Lower leg skin (tissue), 3 donors: ENCODE measurements around the gene SCGB1D1.

Experiments used
- POLR2A ChIP-seq, 2 donors: fragments of 450-650 bp; IDR thresholded peaks; one replicate each; pipeline ENCODE4 v1.6.1; 2016 to 2017; ENCODE audit warnings: antibody characterized with exemption in 2 of 2, mild to moderate bottlenecking in 1 of 2, moderate library complexity in 1 of 2
- TF ChIP-seq, protein P1 (sequence below), 3 donors: fragments of 450-650 bp; IDR thresholded peaks; one replicate each; pipeline ENCODE4 v1.5.1; 2016; ENCODE audit warnings: antibody characterized with exemption in 3 of 3, mild to moderate bottlenecking in 3 of 3, moderate library complexity in 2 of 3

DNA sequence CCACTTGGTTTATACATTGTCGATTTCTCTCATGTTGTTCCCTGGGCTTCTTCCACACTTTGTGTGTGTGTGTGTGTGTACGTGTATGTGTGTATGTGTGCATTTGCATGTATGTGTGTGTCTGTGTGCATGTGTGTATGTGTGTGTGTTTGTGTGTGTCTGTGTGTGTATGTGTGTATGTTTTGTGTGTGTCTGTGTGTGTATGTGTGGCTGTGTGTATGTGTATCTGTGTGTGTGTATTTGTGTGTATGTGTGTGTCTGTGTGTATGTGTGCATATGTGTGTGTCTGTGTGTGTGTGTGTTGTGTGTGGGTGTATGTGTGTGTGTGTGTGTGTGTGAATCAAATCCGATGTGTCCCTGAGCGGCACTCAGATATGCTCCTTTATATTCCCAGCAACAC is 47.5 kb downstream of the SCGB1D1 start:
- TF ChIP-seq, protein P1, sequence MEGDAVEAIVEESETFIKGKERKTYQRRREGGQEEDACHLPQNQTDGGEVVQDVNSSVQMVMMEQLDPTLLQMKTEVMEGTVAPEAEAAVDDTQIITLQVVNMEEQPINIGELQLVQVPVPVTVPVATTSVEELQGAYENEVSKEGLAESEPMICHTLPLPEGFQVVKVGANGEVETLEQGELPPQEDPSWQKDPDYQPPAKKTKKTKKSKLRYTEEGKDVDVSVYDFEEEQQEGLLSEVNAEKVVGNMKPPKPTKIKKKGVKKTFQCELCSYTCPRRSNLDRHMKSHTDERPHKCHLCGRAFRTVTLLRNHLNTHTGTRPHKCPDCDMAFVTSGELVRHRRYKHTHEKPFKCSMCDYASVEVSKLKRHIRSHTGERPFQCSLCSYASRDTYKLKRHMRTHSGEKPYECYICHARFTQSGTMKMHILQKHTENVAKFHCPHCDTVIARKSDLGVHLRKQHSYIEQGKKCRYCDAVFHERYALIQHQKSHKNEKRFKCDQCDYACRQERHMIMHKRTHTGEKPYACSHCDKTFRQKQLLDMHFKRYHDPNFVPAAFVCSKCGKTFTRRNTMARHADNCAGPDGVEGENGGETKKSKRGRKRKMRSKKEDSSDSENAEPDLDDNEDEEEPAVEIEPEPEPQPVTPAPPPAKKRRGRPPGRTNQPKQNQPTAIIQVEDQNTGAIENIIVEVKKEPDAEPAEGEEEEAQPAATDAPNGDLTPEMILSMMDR (IDR thresholded peaks at IDR 0.05), result no peak
- TF ChIP-seq POLR2A (IDR thresholded peaks at IDR 0.05), result no peak
